ENCODE measurements around the gene ATP5F1A. TPM values are rescaled to one million over a fixed set of nuclear protein-coding genes. Genes with fewer than 3 reads are reported as not detected.
"Not testable (repeated sequence)": the region's sequence is repeated elsewhere in the genome, so short reads cannot be mapped to it uniquely, and the experiment has no call there.

ATP5F1A gene
- total RNA-seq, 1 donor from 2014 or later, result 466 TPM

- ATAC-seq, result not testable (repeated sequence)
Measured at GRCh38 chr18:46047369-46047768, 50.7 kb downstream of the ATP5F1A start.

GRCh38 chr18:46046688-46047087, 51.4 kb downstream of the ATP5F1A start:
- ATAC-seq, result no peak

- ATAC-seq, result no peak
Measured at GRCh38 chr18:46046126-46046525, 52.0 kb downstream of the ATP5F1A start.

DNA sequence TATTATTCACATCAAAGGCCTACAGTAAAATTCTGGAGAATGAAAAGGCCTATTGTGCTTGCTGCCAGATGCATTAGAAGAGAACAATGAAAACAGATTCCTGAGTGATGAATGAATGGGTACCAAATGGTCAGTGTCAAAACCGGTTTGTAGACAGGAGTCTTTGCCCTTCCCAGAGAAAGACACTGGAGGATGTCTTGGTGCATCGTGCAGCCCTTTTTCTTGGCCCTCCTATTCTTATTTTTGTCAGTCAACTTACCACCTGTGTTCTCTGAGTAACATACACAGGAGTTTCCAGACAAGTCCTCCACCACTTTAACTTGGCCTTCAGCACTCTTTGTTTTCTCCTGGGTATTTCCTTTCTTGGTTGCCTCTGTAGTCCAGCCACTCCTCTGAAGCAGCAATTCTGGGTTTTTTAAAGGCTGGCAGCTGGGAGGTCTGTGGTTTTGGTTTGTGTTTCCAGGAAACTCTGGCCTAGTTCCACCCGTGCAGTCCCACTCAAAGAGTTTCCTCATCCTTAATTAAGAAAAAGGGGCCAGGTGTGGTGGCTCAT, 55.4 kb downstream of the ATP5F1A start:
- peak; percentile 39 for ATAC-seq

GRCh38 chr18:46040747-46041104, 57.4 kb downstream of the ATP5F1A start:
- no peak for ATAC-seq

- no peak for ATAC-seq
Measured at GRCh38 chr18:46040033-46040746, 57.9 kb downstream of the ATP5F1A start.

GRCh38 chr18:46037512-46038305, 60.4 kb downstream of the ATP5F1A start:
- ATAC-seq, result no peak

DNA sequence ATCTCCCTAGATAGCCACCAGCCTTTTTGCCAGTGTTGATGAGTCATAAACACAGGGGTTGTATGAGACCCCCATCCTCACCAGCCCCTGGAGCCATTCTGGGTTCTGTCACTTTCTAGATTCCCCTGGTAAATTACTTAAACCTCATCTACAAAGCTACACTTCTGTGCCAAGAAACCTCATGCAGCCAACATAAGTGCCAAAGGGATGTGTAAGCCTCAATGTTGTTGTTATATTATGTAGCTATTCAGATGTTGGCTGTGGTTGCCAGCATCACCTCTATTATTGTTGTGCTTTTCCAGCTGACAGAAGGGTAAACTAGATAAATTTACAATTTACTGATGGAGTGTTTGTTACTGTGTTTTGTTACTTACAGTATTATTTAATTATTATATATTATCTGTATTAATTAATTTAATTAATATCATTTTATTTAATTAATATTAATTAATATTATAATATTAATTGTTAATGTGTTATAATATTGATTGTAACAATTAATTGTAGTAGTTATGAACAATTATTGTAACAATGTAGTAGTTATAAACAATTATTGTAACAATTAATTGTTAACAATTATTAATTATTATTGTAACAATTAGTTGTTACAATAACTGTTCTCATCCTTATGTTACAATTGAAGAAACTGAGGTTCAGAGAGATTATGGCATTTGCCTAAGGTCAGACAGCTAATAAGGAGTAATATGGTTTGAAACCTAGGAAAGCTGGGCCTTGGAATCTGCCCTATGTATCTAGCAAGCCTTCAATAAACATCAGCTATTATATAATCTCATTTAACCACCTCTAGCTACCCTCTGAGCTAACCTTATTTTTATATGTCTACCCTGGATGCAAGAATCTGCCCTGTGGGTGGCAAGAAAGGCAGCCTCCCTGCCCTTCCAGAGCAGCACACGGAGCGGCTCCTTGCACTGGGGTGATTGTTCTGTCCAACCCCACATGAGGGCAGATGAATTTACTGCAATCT, 62.1 kb downstream of the ATP5F1A start:
- no peak for ATAC-seq

GRCh38 chr18:46034230-46034629, 63.9 kb downstream of the ATP5F1A start:
- no peak for ATAC-seq

- no peak for ATAC-seq
Measured at GRCh38 chr18:46031741-46032140, 66.4 kb downstream of the ATP5F1A start.

Other genes starting within 250 kb of the ATP5F1A start
- gene EPG5, start 131.0 kb downstream of the ATP5F1A start, total RNA-seq, result 12.2 TPM
- 4.7 TPM for gene PSTPIP2, start 26.0 kb downstream of the ATP5F1A start, total RNA-seq
- 18.4 TPM for gene HAUS1, start 6.1 kb upstream of the ATP5F1A start, total RNA-seq